NCI-H2107 treated with DMSO at 0.1 percent for 48 hours (cell line): ENCODE results near the gene SYT5.
"Not testable (repeated sequence)": the region's sequence is repeated elsewhere in the genome, so short reads cannot be mapped to it uniquely, and the experiment has no call there.

ENCODE experiments used
- DNase-seq: peaks from one replicate; lab custom pipeline; 2025; ENCODE audit not compliant: unreplicated experiment; lab: John Stamatoyannopoulos, UW

The SYT5 gene

GRCh38 chr19:55172318-55172717 lies 7.8 kb downstream of the SYT5 start:
- not testable (repeated sequence) for DNase-seq

GRCh38 chr19:55171440-55171839 lies 8.6 kb downstream of the SYT5 start:
- no peak for DNase-seq

GRCh38 chr19:55169136-55169535 lies 11.0 kb downstream of the SYT5 start:
- no peak for DNase-seq

- peak; percentile 81 for DNase-seq
These were observed 13.4 kb downstream of the SYT5 start, which contains the start of gene DNAAF3 for GRCh38 chr19:55166530-55167268. Gene DNAAF3 (minus strand): TSS chr19:55166613. CDS start chr19:55166413, 200 bp downstream.

- DNase-seq: peak; percentile 49
These were observed 14.0 kb downstream of the SYT5 start for GRCh38 chr19:55165952-55166529.

GRCh38 chr19:55161571-55162322 lies 18.3 kb downstream of the SYT5 start:
- DNase-seq: no peak

- no peak for DNase-seq
These were observed 19.1 kb downstream of the SYT5 start for GRCh38 chr19:55160986-55161365.

GRCh38 chr19:55160128-55160985 lies 19.7 kb downstream of the SYT5 start:
- peak; percentile 78 for DNase-seq

GRCh38 chr19:55158848-55159749 lies 21.0 kb downstream of the SYT5 start:
- DNase-seq: no peak

GRCh38 chr19:55158423-55158822 lies 21.7 kb downstream of the SYT5 start:
- no peak for DNase-seq

- no peak for DNase-seq
These were observed 22.8 kb downstream of the SYT5 start, which contains the start of gene TNNI3 for GRCh38 chr19:55157064-55157908. Gene TNNI3 (minus strand): TSS chr19:55157732. CDS start chr19:55157589, 143 bp downstream.

- DNase-seq: peak; percentile 30
These were observed 23.7 kb downstream of the SYT5 start for GRCh38 chr19:55156202-55157063.

GRCh38 chr19:55155784-55156183 lies 24.3 kb downstream of the SYT5 start:
- DNase-seq: not testable (repeated sequence)

GRCh38 chr19:55153652-55154264 lies 26.3 kb downstream of the SYT5 start:
- no peak for DNase-seq

- no peak for DNase-seq
These were observed 28.1 kb downstream of the SYT5 start for GRCh38 chr19:55152017-55152416.

- DNase-seq: no peak
These were observed 30.7 kb downstream of the SYT5 start, which contains the start of gene TNNT1 for GRCh38 chr19:55149078-55150003. Gene TNNT1 (minus strand): TSS chr19:55149206. CDS start chr19:55147157, 2,049 bp downstream.
